SW480 (cell line): ENCODE results near the gene NUDT4.
"Not testable (repeated sequence)": the region's sequence is repeated elsewhere in the genome, so short reads cannot be mapped to it uniquely, and the experiment has no call there.

Experiments used
- DNase-seq: peaks from one replicate; pipeline ENCODE4 v3.0.0-alpha.2; 2016; ENCODE audit warnings: low spot score

Gene NUDT4

GRCh38 chr12:93402333-93403311, 24.9 kb downstream of the NUDT4 start:
- no peak for DNase-seq

GRCh38 chr12:93403988-93404803, 26.5 kb downstream of the NUDT4 start:
- DNase-seq, result no peak

GRCh38 chr12:93404961-93405849, 27.5 kb downstream of the NUDT4 start:
- DNase-seq, result no peak

GRCh38 chr12:93407054-93407962, 29.6 kb downstream of the NUDT4 start:
- DNase-seq, result no peak

GRCh38 chr12:93407963-93408283, 30.2 kb downstream of the NUDT4 start:
- DNase-seq, result no peak

GRCh38 chr12:93408813-93409212, 31.1 kb downstream of the NUDT4 start:
- no peak for DNase-seq

- DNase-seq, result not testable (repeated sequence)
These were observed 31.8 kb downstream of the NUDT4 start for GRCh38 chr12:93409343-93410187.

- DNase-seq, result not testable (repeated sequence)
These were observed 33.3 kb downstream of the NUDT4 start for GRCh38 chr12:93411060-93411459.

GRCh38 chr12:93412396-93412795, 34.7 kb downstream of the NUDT4 start:
- DNase-seq, result not testable (repeated sequence)

- DNase-seq, result no peak
These were observed 35.3 kb downstream of the NUDT4 start for GRCh38 chr12:93413064-93413463.

- no peak for DNase-seq
These were observed 38.2 kb downstream of the NUDT4 start for GRCh38 chr12:93415723-93416464.

- DNase-seq, result no peak
These were observed 40.3 kb downstream of the NUDT4 start for GRCh38 chr12:93417967-93418480.

- peak; percentile 72 for DNase-seq
These were observed 41.8 kb downstream of the NUDT4 start for GRCh38 chr12:93419388-93420034.

GRCh38 chr12:93422050-93422449, 44.3 kb downstream of the NUDT4 start:
- no peak for DNase-seq

- no peak for DNase-seq
These were observed 48.1 kb downstream of the NUDT4 start for GRCh38 chr12:93425736-93426411.

- DNase-seq, result no peak
These were observed 48.7 kb downstream of the NUDT4 start for GRCh38 chr12:93426412-93426805.

- DNase-seq, result no peak
These were observed 50.2 kb downstream of the NUDT4 start for GRCh38 chr12:93427779-93428564.
